BE2C (cell line): ENCODE data around the gene C19orf25.

Experiments
- DNase-seq: peaks from one replicate; pipeline ENCODE4 v3.0.0-alpha.2; 2020
- H3K27me3 ChIP-seq: fragments of 250-450 bp; sonication (Bioruptor Pico); 2 replicates; pipeline ENCODE4 v1.5.1; 2020; ENCODE audit warnings: mild to moderate bottlenecking
- H3K36me3 ChIP-seq: fragments of 250-450 bp; sonication (Bioruptor Pico); 2 replicates; pipeline ENCODE4 v1.5.1; 2020; ENCODE audit warnings: mild to moderate bottlenecking
- H3K4me1 ChIP-seq: fragments of 250-450 bp; sonication (Bioruptor Pico); 2 replicates; pipeline ENCODE4 v1.5.1; 2020
- H3K4me3 ChIP-seq: 2 replicates; pipeline ENCODE4 v1.5.1; 2011; ENCODE audit warnings: low read depth, low read length
- H3K9me3 ChIP-seq: fragments of 250-450 bp; sonication (Bioruptor Pico); 2 replicates; pipeline ENCODE4 v1.5.1; 2020
- TF ChIP-seq, protein P1 (sequence below): IDR thresholded peaks from 2 replicates; pipeline ENCODE4 v1.5.1; 2012; ENCODE audit warnings: mild to moderate bottlenecking, low read depth, low read length

Gene C19orf25

GRCh38 chr19:1456121-1456900, 22.7 kb downstream of the C19orf25 start:
- TF ChIP-seq, protein P1, sequence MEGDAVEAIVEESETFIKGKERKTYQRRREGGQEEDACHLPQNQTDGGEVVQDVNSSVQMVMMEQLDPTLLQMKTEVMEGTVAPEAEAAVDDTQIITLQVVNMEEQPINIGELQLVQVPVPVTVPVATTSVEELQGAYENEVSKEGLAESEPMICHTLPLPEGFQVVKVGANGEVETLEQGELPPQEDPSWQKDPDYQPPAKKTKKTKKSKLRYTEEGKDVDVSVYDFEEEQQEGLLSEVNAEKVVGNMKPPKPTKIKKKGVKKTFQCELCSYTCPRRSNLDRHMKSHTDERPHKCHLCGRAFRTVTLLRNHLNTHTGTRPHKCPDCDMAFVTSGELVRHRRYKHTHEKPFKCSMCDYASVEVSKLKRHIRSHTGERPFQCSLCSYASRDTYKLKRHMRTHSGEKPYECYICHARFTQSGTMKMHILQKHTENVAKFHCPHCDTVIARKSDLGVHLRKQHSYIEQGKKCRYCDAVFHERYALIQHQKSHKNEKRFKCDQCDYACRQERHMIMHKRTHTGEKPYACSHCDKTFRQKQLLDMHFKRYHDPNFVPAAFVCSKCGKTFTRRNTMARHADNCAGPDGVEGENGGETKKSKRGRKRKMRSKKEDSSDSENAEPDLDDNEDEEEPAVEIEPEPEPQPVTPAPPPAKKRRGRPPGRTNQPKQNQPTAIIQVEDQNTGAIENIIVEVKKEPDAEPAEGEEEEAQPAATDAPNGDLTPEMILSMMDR: no peak
- no peak overlapping the region for H3K4me3 ChIP-seq
- peaks cover 35% of the 10 kb centered on the region for H3K36me3 ChIP-seq
- H3K27me3 ChIP-seq: no peaks in the 10 kb centered on the region
- H3K4me1 ChIP-seq: peaks cover 15% of the 10 kb centered on the region
- DNase-seq: no peak
- H3K9me3 ChIP-seq: no peaks in the 10 kb centered on the region

- H3K4me3 ChIP-seq: no peak overlapping the region
- TF ChIP-seq, protein P1: no peak
Observed at GRCh38 chr19:1455336-1456120, 23.5 kb downstream of the C19orf25 start.

GRCh38 chr19:1455002-1455335, 24.0 kb downstream of the C19orf25 start:
- Histone ChIP-seq H3K9me3 (no peaks in the 10 kb centered on the region), H3K27me3 (no peaks in the 10 kb centered on the region), H3K4me1 (peaks cover 15% of the 10 kb centered on the region), H3K36me3 (peaks cover 21% of the 10 kb centered on the region), H3K4me3 (no peak overlapping the region)
- TF ChIP-seq, protein P1: no peak
- no peak for DNase-seq

More at GRCh38 chr19:1455336-1456120, 23.5 kb downstream of the C19orf25 start:
- Histone ChIP-seq H3K27me3 (no peaks in the 10 kb centered on the region), H3K9me3 (no peaks in the 10 kb centered on the region), H3K36me3 (peaks cover 27% of the 10 kb centered on the region), H3K4me1 (peaks cover 15% of the 10 kb centered on the region)
- DNase-seq: peak; percentile 88

DNA sequence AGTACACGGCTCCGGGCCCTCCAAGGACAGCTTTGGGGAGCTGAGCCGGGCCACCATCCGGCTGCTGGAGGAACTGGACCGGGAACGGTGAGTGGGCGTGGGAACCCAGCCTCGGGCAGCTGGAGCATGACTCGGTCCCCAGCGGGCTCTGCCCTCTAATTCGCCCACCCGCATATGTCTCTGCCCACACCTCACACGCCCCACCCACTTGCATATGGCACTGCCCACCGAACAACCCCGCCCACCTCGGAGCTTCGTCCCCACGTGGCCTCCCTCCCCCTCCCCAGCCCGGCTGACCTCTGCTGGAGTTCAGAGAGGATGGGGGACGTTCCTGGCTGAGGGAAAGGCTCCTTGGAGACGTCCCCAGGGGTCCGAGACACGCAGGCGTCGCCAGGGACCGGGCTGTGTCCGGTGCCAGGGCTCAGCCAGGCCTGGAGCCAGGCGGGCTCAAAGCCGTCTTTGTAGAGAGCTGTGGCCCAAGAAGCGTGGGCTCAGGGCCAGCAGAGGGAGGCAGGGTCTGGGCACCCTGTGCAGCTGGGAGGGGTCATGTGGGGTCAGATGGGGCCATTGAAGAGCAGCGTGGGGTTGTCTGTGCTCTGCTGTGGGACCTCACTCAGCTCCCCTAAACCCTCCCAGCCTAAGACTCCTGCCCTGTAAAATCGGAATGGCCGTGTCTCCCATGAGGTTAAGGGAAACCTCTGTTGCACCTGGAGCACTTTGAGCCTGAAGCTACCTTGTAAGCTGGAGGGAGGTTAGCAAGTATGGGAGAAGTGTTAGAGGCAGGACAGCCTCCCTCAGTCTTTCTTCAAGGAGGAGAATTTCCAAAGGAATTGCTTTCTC, 25.3 kb downstream of the C19orf25 start:
- DNase-seq: peak; percentile 89
- H3K36me3 ChIP-seq: peaks cover 12% of the 10 kb centered on the region
- no peaks in the 10 kb centered on the region for H3K27me3 ChIP-seq
- H3K9me3 ChIP-seq: no peaks in the 10 kb centered on the region
- TF ChIP-seq, protein P1: peak; percentile 9; the same call in 1 of the 2 replicates
- peak overlapping the region; percentile 20; the same call in 1 of the 2 replicates for H3K4me3 ChIP-seq
- H3K4me1 ChIP-seq: peaks cover 21% of the 10 kb centered on the region

GRCh38 chr19:1452802-1453524, 26.1 kb downstream of the C19orf25 start:
- H3K27me3 ChIP-seq: no peaks in the 10 kb centered on the region
- peak overlapping the region; percentile 20; the same call in 1 of the 2 replicates for H3K4me3 ChIP-seq
- H3K4me1 ChIP-seq: peaks cover 21% of the 10 kb centered on the region
- H3K9me3 ChIP-seq: no peaks in the 10 kb centered on the region
- DNase-seq: no peak
- H3K36me3 ChIP-seq: peaks cover 12% of the 10 kb centered on the region
- TF ChIP-seq, protein P1: no peak
